ENCODE results near the gene POLQ. TPM values are rescaled to one million over a fixed set of nuclear protein-coding genes. Genes with fewer than 3 reads are reported as not detected.
"Not testable (repeated sequence)": the region's sequence is repeated elsewhere in the genome, so short reads cannot be mapped to it uniquely, and the experiment has no call there.

POLQ gene
- total RNA-seq, 1 donor from 2014 or later: 0.38 TPM

DNA sequence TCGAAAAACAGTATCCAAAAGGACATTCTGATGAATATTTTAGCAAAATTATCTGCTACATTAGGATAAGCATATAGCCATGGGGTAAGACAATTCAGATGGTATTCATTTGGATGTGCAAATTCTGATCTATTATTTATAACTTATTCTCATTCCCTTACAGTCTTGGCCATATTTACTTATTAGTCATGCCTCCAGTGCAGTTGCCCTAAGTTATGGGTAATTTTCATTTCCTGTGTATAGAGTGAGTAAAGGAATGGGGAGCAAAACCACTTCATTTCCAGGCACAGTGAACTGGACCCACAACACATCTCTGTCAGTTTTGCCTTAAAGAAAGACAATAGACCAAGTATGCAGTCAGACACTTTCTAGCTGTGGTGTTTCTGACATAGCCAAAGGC lies 134.3 kb downstream of the POLQ start:
- Histone ChIP-seq H3K4me1 (no peaks in the 10 kb centered on the region), H3K36me3 (no peaks in the 10 kb centered on the region), H3K4me3 (no peak overlapping the region), H3K27me3 (ENCODE audit: low read depth) (no peaks in the 10 kb centered on the region), H3K9me3 (replicated peaks) (no peaks in the 10 kb centered on the region), H3K27ac (replicated peaks) (no peak overlapping the region)
- intact Hi-C loops (cut with micrococcal nuclease): no loop called here
- DNase-seq: no peak
- TF ChIP-seq, protein P1, sequence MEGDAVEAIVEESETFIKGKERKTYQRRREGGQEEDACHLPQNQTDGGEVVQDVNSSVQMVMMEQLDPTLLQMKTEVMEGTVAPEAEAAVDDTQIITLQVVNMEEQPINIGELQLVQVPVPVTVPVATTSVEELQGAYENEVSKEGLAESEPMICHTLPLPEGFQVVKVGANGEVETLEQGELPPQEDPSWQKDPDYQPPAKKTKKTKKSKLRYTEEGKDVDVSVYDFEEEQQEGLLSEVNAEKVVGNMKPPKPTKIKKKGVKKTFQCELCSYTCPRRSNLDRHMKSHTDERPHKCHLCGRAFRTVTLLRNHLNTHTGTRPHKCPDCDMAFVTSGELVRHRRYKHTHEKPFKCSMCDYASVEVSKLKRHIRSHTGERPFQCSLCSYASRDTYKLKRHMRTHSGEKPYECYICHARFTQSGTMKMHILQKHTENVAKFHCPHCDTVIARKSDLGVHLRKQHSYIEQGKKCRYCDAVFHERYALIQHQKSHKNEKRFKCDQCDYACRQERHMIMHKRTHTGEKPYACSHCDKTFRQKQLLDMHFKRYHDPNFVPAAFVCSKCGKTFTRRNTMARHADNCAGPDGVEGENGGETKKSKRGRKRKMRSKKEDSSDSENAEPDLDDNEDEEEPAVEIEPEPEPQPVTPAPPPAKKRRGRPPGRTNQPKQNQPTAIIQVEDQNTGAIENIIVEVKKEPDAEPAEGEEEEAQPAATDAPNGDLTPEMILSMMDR (IDR thresholded peaks at IDR 0.05; ENCODE audit: borderline replicate concordance): no peak

DNA sequence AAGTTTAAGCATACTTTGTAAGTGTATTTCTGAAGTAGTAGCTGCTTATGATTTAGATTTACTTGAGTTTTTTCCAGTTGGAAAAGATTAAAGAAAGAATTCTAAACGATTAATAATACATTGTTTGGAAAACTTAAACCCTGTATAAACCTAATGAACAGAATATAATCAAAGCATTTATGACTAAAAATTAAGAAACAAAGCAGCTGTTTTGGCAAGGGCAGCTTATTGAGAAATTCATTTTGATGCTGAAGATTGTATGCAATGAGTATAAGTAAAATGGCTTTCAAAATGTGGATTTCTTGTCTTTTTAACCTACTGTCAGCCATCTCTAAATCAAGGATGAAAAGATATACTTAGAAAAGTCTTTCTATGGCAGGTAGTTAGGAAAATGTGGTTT lies 140.2 kb downstream of the POLQ start:
- H3K36me3 ChIP-seq: no peaks in the 10 kb centered on the region
- H3K9me3 ChIP-seq (replicated peaks): no peaks in the 10 kb centered on the region
- H3K27ac ChIP-seq (replicated peaks): no peak overlapping the region
- no peaks in the 10 kb centered on the region for H3K4me1 ChIP-seq
- no peak for DNase-seq
- TF ChIP-seq, protein P1 (IDR thresholded peaks at IDR 0.05; ENCODE audit: borderline replicate concordance): no peak
- intact Hi-C loops (cut with micrococcal nuclease): no loop called here
- H3K4me3 ChIP-seq: no peak overlapping the region
- H3K27me3 ChIP-seq (ENCODE audit: low read depth): no peaks in the 10 kb centered on the region

DNA sequence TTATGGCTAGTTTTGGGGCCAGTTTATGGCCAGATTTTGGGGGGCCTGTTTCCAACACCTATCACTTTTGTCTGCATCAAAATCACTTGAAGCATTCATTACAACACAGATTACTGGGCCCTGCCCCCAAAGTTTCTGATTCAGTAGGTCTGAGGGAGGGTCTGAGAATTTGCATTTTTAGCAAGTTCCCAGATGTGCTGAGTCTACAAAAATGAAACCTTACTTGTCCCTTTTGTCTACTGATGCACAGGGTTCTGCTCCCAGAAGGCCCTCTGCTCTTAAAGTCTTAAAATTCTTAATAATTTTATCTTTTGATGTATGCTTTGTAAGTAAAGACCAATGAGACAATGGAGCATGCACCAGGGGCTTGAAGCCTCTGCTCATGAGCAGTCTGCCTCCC lies 146.0 kb downstream of the POLQ start:
- Histone ChIP-seq H3K36me3 (no peaks in the 10 kb centered on the region), H3K4me1 (no peaks in the 10 kb centered on the region), H3K4me3 (no peak overlapping the region), H3K27ac (replicated peaks) (no peak overlapping the region), H3K9me3 (replicated peaks) (no peaks in the 10 kb centered on the region), H3K27me3 (ENCODE audit: low read depth) (no peaks in the 10 kb centered on the region)
- DNase-seq: no peak
- intact Hi-C loops (cut with micrococcal nuclease): no loop called here
- TF ChIP-seq, protein P1 (IDR thresholded peaks at IDR 0.05; ENCODE audit: borderline replicate concordance): no peak

DNA sequence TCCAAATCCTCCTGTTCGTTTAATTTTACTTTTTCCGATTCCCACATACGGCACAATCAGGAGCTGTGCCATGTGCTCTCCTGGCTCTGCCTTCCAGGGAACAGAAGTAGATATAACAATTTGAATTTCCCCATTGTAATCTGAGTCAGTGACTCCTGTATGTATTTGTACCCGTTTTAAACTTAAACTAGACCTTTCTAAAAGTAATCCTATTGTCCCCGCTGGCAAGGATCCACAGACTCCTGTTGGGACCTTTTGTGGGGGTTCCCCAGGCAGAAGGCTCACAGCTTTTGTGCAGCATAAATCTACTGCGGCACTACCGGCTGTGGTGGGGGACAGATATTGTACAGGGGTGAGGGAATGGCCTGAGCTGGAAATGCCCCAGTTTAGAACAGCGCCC lies 147.7 kb downstream of the POLQ start:
- intact Hi-C loops (cut with micrococcal nuclease); H3K4me3 ChIP-seq; H3K36me3 ChIP-seq; H3K4me1 ChIP-seq; DNase-seq; H3K27me3 ChIP-seq (ENCODE audit: low read depth); H3K27ac ChIP-seq (replicated peaks); H3K9me3 ChIP-seq (replicated peaks): not testable (repeated sequence)

DNA sequence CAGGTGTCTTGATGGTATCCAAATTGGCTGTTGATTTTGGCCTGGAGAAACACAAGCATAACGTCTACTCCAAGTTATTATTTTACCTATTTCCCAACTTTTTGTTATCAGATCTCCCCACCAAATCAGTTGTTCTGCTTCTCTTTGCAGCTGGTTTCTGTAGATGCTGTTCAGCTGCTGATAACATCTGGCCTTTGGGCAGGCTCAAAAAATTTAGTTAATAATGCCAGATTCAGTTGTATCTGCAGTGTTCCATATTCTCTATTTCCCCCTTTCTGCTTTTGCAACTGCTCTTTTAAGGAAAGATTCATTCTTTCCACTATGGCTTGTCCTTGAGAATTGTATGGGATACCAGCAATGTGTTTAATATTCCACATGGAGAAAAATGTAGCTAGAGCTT lies 149.8 kb downstream of the POLQ start:
- H3K27me3 ChIP-seq (ENCODE audit: low read depth); intact Hi-C loops (cut with micrococcal nuclease); H3K4me3 ChIP-seq: not testable (repeated sequence)

DNA sequence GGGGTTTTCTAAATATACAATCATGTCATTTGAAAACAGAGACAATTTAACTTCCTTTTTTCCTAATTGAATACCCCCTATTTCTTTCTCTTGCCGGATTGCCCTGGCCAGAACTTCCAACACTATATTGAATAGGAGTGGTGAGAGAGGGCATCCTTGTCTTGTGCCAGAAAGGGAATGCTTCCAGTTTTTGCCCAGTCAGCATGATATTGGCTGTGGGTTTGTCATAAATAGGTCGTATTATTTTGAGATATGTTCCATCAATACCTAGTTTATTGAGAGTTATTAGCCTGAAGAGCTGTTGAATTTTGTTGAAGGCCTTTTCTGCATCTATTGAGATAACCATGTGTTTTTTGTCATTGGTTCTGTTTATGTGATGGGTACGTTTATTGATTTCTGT lies 157.5 kb downstream of the POLQ start:
- H3K4me1 ChIP-seq; H3K4me3 ChIP-seq; H3K36me3 ChIP-seq; intact Hi-C loops (cut with micrococcal nuclease); H3K27me3 ChIP-seq (ENCODE audit: low read depth); H3K9me3 ChIP-seq (replicated peaks); H3K27ac ChIP-seq (replicated peaks); DNase-seq: not testable (repeated sequence)

More for the DNA sequence above, 149.8 kb downstream of the POLQ start:
- not testable (repeated sequence) for H3K27ac ChIP-seq (replicated peaks); DNase-seq; H3K9me3 ChIP-seq (replicated peaks); H3K36me3 ChIP-seq; H3K4me1 ChIP-seq

Other genes starting within 250 kb of the POLQ start
- not detected for gene ARGFX, start 22.0 kb upstream of the POLQ start, total RNA-seq
- 245 TPM for gene FBXO40, start 47.4 kb upstream of the POLQ start, total RNA-seq
- 8.7 TPM for gene HCLS1, start 114.9 kb upstream of the POLQ start, total RNA-seq
- 56.1 TPM for gene GOLGB1, start 203.8 kb upstream of the POLQ start, total RNA-seq